Measurements from ENCODE around the gene FUT8.

The FUT8 gene

GRCh38 chr14:65517635-65518542 is 105.4 kb downstream of the FUT8 start:
- Histone ChIP-seq H3K27ac (no peak overlapping the region), H3K79me2 (peaks cover 4% of the 10 kb centered on the region), H3K9me3 (ENCODE audit: control insufficient read depth, low read length) (no peaks in the 10 kb centered on the region), H2AFZ (no peak overlapping the region), H3K36me3 (ENCODE audit: control insufficient read depth, insufficient read depth, low read length) (no peaks in the 10 kb centered on the region), H3K4me3 (ENCODE audit: low read depth, low read length) (no peak overlapping the region), H3K4me2 (ENCODE audit: low read length) (no peak overlapping the region), H3K9ac (no peak overlapping the region), H3K27me3 (ENCODE audit: control insufficient read depth, insufficient read depth, low read length) (no peaks in the 10 kb centered on the region), H3K4me1 (peaks cover 5% of the 10 kb centered on the region)
- TF ChIP-seq, protein P1, sequence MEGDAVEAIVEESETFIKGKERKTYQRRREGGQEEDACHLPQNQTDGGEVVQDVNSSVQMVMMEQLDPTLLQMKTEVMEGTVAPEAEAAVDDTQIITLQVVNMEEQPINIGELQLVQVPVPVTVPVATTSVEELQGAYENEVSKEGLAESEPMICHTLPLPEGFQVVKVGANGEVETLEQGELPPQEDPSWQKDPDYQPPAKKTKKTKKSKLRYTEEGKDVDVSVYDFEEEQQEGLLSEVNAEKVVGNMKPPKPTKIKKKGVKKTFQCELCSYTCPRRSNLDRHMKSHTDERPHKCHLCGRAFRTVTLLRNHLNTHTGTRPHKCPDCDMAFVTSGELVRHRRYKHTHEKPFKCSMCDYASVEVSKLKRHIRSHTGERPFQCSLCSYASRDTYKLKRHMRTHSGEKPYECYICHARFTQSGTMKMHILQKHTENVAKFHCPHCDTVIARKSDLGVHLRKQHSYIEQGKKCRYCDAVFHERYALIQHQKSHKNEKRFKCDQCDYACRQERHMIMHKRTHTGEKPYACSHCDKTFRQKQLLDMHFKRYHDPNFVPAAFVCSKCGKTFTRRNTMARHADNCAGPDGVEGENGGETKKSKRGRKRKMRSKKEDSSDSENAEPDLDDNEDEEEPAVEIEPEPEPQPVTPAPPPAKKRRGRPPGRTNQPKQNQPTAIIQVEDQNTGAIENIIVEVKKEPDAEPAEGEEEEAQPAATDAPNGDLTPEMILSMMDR (IDR thresholded peaks at IDR 0.05): no peak

GRCh38 chr14:65528069-65528468 is 115.5 kb downstream of the FUT8 start:
- H3K27ac ChIP-seq: no peak overlapping the region
- no peak overlapping the region for H2AFZ ChIP-seq
- no peak overlapping the region for H3K9ac ChIP-seq
- H3K9me3 ChIP-seq (ENCODE audit: control insufficient read depth, low read length): no peaks in the 10 kb centered on the region
- no peaks in the 10 kb centered on the region for H3K4me1 ChIP-seq
- H3K79me2 ChIP-seq: peaks cover 26% of the 10 kb centered on the region
- H3K4me3 ChIP-seq (ENCODE audit: low read depth, low read length): no peak overlapping the region
- TF ChIP-seq, protein P1 (IDR thresholded peaks at IDR 0.05): no peak
- H3K27me3 ChIP-seq (ENCODE audit: control insufficient read depth, insufficient read depth, low read length): no peaks in the 10 kb centered on the region
- H3K4me2 ChIP-seq (ENCODE audit: low read length): no peak overlapping the region
- H3K36me3 ChIP-seq (ENCODE audit: control insufficient read depth, insufficient read depth, low read length): no peaks in the 10 kb centered on the region

GRCh38 chr14:65531148-65531547 is 118.6 kb downstream of the FUT8 start:
- Histone ChIP-seq H3K4me3 (ENCODE audit: low read depth, low read length) (no peak overlapping the region), H3K36me3 (ENCODE audit: control insufficient read depth, insufficient read depth, low read length) (no peaks in the 10 kb centered on the region), H2AFZ (no peak overlapping the region), H3K27me3 (ENCODE audit: control insufficient read depth, insufficient read depth, low read length) (no peaks in the 10 kb centered on the region), H3K9me3 (ENCODE audit: control insufficient read depth, low read length) (no peaks in the 10 kb centered on the region), H3K9ac (no peak overlapping the region), H3K27ac (no peak overlapping the region), H3K4me2 (ENCODE audit: low read length) (no peak overlapping the region), H3K79me2 (peaks cover 22% of the 10 kb centered on the region), H3K4me1 (no peaks in the 10 kb centered on the region)
- TF ChIP-seq, protein P1 (IDR thresholded peaks at IDR 0.05): no peak

DNA sequence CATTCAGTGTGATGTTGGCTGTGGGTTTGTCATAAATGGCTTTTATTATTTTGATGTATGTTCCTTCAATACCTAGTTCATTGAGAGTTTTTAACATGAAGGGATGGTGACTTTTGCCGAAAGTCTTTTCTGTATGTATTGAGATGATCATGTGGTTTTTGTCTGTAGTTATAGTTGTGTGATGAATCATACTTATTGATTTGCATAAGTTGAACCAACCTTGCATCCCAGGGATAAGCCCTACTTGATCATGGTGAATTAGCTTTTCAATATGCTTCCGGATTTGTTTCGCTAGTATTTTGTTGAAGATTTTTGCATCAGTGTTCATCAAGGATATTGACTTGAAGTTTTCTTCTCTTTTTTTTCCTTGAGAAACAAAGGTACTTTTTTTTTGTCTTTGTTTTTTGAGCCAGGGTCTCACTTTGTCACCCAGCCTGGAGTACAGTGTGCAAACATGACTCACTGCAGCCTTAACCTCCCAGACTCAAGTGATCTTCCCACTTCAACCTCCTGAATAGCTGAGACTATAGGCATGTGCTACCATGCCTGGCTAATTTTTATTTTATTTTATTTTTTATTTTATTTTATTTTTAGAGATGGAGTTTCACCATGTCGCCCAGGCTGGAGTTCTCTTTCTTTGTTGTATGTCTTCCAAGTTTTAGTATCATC is 121.3 kb downstream of the FUT8 start:
- no peaks in the 10 kb centered on the region for H3K36me3 ChIP-seq (ENCODE audit: control insufficient read depth, insufficient read depth, low read length)
- no peak overlapping the region for H3K9ac ChIP-seq

More for the DNA sequence above, 121.3 kb downstream of the FUT8 start:
- H3K27me3 ChIP-seq (ENCODE audit: control insufficient read depth, insufficient read depth, low read length): no peaks in the 10 kb centered on the region
- TF ChIP-seq, protein P1 (IDR thresholded peaks at IDR 0.05): no peak
- no peak overlapping the region for H2AFZ ChIP-seq
- H3K79me2 ChIP-seq: peaks cover 11% of the 10 kb centered on the region
- H3K9me3 ChIP-seq (ENCODE audit: control insufficient read depth, low read length): no peaks in the 10 kb centered on the region
- no peaks in the 10 kb centered on the region for H3K4me1 ChIP-seq
- no peak overlapping the region for H3K4me3 ChIP-seq (ENCODE audit: low read depth, low read length)
- no peak overlapping the region for H3K27ac ChIP-seq
- H3K4me2 ChIP-seq (ENCODE audit: low read length): no peak overlapping the region
